Cardiac muscle cell (in vitro differentiated cells and primary cell): ENCODE measurements around the gene COL15A1. TPM values are rescaled to one million over a fixed set of nuclear protein-coding genes. Genes with fewer than 3 reads are reported as not detected.

ENCODE experiments used
- DNase-seq, 2 donors: peaks; one replicate each; pipeline versions ENCODE4 v3.0.0 to v3.0.0-alpha.2; 2010 to 2017; ENCODE audit warnings: low read depth in 1 of 2, low spot score in 1 of 2
- H3K27ac ChIP-seq: fragments of 200-600 bp; sonication (generic); 2 replicates; pipeline ENCODE4 v1.5.1; 2016
- H3K27me3 ChIP-seq: fragments of 200-600 bp; sonication (generic); 2 replicates; pipeline ENCODE4 v1.6.0; 2016; ENCODE audit warnings: control low read depth
- H3K36me3 ChIP-seq: fragments of 200-600 bp; sonication (generic); 2 replicates; pipeline ENCODE4 v1.5.1; 2016; ENCODE audit warnings: control low read depth
- H3K4me1 ChIP-seq: fragments of 200-600 bp; sonication (generic); 2 replicates; pipeline ENCODE4 v1.8.1; 2017; ENCODE audit warnings: low read depth, mild to moderate bottlenecking, mixed run types
- H3K4me3 ChIP-seq: fragments of 200-600 bp; sonication (generic); 2 replicates; pipeline ENCODE4 v1.5.1; 2016; ENCODE audit warnings: mild to moderate bottlenecking
- H3K9me3 ChIP-seq: fragments of 200-600 bp; sonication (generic); 2 replicates; pipeline ENCODE4 v1.5.1; 2017; ENCODE audit warnings: low read depth, mild to moderate bottlenecking, control low read depth
- CTCF ChIP-seq: IDR thresholded peaks from 2 replicates; pipeline ENCODE4 v1.5.1; 2012; ENCODE audit warnings: low read depth, mild to moderate bottlenecking, low read length
- polyA plus RNA-seq: library from polyadenylated mRNA; unstranded; fragments of >200 nt; fragmentation: Nextera tagmentation; extraction: Ambion mirVana; gene quantifications from 2 replicates; pipeline ENCODE4 v1.2.1, GENCODE V29; 2016
- total RNA-seq: library from RNA; depleted of rRNA; stranded (reverse); fragments of >200 nt; gene quantifications from 2 replicates; pipeline ENCODE4 v1.2.3, GENCODE V29; 2016

The COL15A1 gene
- total and polyA plus RNA-seq, 2 experiments from 2014 or later = 0.74 to 1.3 TPM

- no peak overlapping the region for H3K27ac ChIP-seq
- H3K4me3 ChIP-seq = no peak overlapping the region
- no peaks in the 10 kb centered on the region for H3K9me3 ChIP-seq
- no peaks in the 10 kb centered on the region for H3K4me1 ChIP-seq
- TF ChIP-seq CTCF = no peak
- no peaks in the 10 kb centered on the region for H3K36me3 ChIP-seq
- no peak for DNase-seq
- no peaks in the 10 kb centered on the region for H3K27me3 ChIP-seq
Measured at GRCh38 chr9:98967680-98968079, 24.0 kb downstream of the COL15A1 start.

GRCh38 chr9:98968601-98969337 is 25.1 kb downstream of the COL15A1 start:
- Histone ChIP-seq H3K36me3 (no peaks in the 10 kb centered on the region), H3K4me1 (no peaks in the 10 kb centered on the region), H3K27ac (no peak overlapping the region), H3K9me3 (no peaks in the 10 kb centered on the region), H3K27me3 (peaks cover 4% of the 10 kb centered on the region), H3K4me3 (no peak overlapping the region)
- no peak for TF ChIP-seq CTCF
- no peak for DNase-seq

- Histone ChIP-seq H3K27ac (no peak overlapping the region), H3K27me3 (peaks cover 10% of the 10 kb centered on the region), H3K4me1 (no peaks in the 10 kb centered on the region), H3K36me3 (no peaks in the 10 kb centered on the region), H3K4me3 (no peak overlapping the region), H3K9me3 (no peaks in the 10 kb centered on the region)
- TF ChIP-seq CTCF = no peak
- no peak for DNase-seq
Measured at GRCh38 chr9:98970532-98971041, 26.9 kb downstream of the COL15A1 start.

- no peak for TF ChIP-seq CTCF
- Histone ChIP-seq H3K36me3 (no peaks in the 10 kb centered on the region), H3K27me3 (peaks cover 17% of the 10 kb centered on the region), H3K9me3 (no peaks in the 10 kb centered on the region), H3K27ac (no peak overlapping the region), H3K4me1 (no peaks in the 10 kb centered on the region), H3K4me3 (no peak overlapping the region)
- DNase-seq = peak; percentile 34 to 79
Measured at GRCh38 chr9:98971168-98971914, 27.6 kb downstream of the COL15A1 start.

GRCh38 chr9:98971915-98972223 is 28.2 kb downstream of the COL15A1 start:
- H3K4me3 ChIP-seq = no peak overlapping the region
- peaks cover 17% of the 10 kb centered on the region for H3K27me3 ChIP-seq
- no peaks in the 10 kb centered on the region for H3K36me3 ChIP-seq
- no peak for TF ChIP-seq CTCF
- DNase-seq = no peak
- no peaks in the 10 kb centered on the region for H3K4me1 ChIP-seq
- no peak overlapping the region for H3K27ac ChIP-seq
- no peaks in the 10 kb centered on the region for H3K9me3 ChIP-seq
